HG03354 (cell line): Measurements from ENCODE around the gene MGRN1.
A peak's percentile ranks its signal among the peaks of the same experiment; 100 is the strongest.

Experiments
- ATAC-seq: cut with Tn5 transposase; IDR thresholded peaks from one replicate; pipeline ENCODE4 v1.9.1; 2021; ENCODE audit warnings: mild to moderate bottlenecking; ENCODE audit not compliant: unreplicated experiment, poor library complexity, severe bottlenecking

MGRN1 gene

DNA sequence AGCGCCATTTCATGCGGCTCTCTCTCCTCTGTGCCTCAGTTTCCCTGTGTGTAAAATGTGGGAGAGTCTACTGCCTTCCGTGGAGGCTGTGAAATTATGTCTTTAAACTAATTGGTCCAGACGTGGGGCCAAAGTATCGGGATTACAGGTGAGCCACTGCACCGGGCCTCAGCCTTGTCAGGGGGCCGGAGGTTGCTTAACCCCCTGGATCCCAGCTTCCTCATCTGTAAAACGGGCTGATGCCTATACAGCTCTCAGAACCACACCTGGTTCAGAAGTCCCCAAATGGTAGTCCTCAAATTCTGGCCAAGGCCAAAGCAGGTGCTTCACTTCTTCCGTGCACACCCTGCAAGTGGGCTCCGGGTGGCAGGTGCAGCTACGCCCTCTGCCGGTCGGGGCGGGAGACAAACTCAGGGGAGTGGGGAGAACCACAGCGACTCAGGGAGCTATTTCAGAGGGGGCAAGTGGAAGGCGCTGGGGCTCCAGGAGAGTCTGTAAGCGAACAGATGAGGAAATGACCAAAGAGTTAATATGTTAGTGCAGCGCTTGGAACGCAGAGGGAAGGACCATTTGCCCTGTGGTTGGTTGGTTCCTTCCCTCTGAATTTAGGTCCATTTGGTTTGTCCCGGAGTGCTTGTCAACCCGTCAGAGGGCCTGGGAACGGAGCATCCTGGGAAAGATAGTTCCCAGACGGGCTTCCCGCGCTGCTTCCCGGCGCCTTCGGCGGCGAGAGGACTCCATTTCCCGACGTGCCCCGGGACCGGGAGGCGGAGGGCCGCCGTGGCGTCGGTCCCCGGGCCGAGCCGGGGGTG is at the start of gene MGRN1:
MGRN1 (plus strand) TSS at position 812 of the 812 bp plus-strand sequence. CDS start 135 bp downstream, outside the sequence.
- peak; percentile 78 for ATAC-seq

- ATAC-seq = no peak
Observed at GRCh38 chr16:4574919-4575705, 49.5 kb upstream of the MGRN1 start.

DNA sequence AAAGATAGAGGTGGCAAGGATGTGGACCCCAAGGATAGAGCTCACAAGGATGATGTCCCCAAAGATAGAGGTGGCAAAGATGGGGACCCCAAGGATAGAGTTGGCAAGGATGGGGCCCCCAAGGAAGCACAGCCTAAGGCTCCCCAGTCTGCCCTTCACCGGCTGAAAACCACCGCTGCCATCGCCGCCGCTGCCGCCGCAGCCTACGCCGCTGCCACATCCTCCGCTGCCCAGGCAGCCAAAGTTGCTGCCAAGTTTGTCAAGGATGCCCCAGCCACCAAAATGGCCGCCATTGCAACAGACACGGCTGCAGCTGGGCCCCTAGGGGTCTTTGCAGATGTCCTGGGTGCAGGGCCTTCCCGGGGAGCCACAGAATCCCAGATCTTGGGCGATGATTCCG is 48.6 kb upstream of the MGRN1 start:
- no peak for ATAC-seq

DNA sequence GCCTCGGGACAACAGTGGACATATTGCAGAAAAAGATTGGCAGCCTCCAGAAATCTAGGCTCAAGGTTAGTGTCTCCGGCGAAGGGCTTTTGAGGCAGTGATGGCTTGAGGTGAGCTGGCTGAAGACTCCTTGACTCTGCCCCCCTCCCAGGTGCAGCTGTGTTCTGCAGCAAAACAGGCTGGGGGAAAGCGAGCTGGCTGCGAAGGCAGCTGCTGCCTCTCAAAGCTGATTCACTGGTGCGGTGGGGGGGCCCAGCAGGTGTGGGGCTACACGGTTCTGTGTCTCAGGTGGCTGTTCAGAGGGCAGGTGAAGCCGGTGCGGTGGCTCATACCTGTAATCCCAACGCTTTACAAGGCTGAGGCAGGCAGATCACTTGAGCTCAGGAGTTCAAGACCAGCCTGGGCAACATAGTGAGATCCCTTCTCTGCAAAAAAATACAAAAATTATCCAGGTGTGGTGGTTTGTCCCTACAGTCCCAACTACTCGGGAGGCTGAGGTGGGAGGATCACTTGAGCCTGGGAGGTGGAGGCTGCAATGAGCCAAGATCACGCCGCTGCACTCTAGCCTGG is 45.6 kb upstream of the MGRN1 start:
- ATAC-seq = no peak

DNA sequence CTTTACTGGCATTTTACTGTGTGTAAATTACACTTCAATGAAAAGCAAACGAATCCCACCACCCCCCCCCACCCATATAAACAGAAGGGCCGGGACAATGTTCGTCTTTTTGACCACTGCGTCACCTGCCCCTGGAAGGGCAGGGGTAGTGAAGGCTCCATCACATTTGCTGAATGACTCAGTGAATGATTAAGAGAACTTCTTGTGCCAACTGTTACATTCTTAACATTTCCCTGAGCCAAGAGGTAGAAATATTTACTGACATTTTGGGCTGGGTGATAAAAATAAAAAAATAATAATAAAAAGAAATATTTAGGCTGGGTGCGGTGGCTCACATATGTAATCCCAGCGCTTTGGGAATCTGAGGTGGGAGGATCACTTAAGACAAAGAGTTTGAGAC is 44.4 kb upstream of the MGRN1 start:
- no peak for ATAC-seq

- no peak for ATAC-seq
Observed at GRCh38 chr16:4583906-4584305, 40.7 kb upstream of the MGRN1 start.

DNA sequence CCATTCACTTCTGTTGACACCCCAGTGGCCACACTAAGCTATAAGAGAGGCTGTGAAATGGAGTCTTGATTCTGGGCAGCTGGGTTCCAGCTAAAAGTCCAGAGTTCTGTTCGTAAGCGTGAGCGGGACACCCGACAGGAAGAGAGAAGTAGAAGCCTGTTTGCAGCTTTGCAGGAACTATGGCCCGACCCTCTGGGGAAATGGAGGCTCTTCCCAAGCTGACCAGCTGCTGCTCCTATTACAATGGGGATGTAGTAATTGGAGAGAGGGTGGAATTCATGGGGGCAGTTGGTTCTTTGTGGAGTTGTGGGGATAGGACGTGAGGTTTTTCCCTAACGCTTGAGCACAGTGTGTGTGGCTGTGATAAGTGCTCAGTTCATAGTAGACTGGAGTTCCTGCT is 38.3 kb upstream of the MGRN1 start:
- ATAC-seq = no peak

DNA sequence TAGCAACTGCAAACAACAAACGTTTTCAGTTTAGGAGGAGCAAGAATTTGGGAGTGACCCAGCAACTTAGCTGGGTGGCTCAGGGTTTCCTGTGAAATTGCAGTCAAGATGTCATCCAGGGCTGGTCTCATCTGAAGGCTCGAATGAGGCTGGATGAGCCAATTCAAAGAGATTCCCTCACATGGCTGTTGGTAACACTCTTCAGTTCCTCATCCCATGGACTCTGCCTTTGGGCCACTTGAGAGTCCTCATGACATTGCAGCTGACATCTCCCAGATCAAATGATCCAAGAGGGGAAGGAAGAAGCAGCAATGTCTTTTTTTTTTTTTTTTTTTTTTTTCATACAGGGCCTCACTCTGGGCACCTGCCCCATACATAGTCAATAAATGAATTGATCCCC is 36.2 kb upstream of the MGRN1 start:
- no peak for ATAC-seq

DNA sequence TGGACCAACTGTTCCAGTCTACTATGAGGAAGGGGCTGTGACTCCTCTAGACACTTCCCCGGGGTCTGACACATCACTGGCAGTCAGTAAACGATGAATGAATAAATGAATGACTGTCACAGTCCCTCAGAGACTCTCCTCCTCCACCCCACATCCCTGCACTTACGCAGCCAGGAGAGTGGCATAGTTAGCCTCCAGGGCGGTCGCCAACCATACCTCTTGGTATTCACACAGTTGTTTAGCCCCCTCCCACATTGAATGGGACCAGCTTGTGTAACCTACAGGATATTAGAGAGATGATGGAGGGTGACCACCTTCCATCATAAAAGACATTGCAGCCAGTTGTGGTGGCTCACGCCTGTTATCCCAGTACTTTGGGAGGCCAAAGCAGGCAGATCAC is 35.7 kb upstream of the MGRN1 start:
- ATAC-seq = no peak

DNA sequence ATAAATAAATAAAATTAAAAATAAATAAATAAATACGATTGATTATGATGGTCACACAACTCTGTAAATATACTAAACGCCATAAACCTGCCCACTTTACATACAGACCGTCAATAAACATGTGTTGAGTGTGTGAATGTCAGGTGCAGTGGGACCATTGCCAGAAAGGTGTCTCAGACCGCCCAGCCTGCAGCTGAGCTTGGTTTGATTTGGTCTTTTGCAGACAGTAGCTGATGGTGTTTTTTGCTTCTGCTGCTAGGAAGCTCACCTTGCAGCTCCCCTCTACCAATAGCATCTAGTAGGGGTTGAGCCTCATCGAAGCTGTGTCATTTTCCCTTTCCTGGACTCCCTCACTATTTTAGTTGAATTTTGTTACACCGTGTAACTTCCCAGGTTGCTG is 33.4 kb upstream of the MGRN1 start:
- no peak for ATAC-seq

DNA sequence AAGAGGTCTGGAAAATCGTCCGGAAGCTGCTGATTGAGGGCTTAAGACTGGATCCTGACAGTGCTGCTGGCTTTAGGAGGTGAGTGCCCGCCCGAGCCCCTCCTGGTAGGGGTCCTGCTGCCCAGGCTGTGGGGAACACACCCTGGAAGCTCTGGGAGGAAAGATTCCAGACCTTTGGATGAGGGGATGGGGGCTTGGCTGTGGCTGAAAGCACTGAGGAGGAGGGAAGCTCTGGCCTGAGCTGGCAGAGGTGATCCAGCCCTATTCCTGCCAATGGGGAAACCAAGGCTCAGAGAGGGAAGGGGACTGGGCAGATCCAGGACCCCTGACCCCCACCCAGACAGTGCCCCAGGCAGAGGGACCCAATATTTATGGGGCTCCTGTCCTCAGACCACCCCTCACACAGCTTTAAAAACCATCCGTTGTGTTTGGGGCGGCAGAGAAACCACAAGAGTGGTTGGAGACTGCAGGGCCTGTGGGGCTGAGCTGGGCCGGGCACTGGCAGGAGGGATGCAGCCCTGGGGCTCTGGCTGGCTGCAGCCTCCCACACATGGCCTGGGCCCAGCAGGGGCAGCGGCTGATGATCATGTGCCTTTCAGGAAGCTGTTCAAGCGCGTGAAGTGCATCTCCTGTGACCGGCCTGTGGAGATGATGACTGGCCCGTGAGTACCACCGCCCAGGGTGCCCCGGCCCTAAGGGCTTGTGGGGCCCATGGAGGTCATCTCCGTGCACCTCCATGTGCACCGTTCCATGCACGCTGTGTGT is 32.7 kb upstream of the MGRN1 start:
- ATAC-seq = no peak

- ATAC-seq = no peak
Observed at GRCh38 chr16:4593086-4593485, 31.5 kb upstream of the MGRN1 start.

DNA sequence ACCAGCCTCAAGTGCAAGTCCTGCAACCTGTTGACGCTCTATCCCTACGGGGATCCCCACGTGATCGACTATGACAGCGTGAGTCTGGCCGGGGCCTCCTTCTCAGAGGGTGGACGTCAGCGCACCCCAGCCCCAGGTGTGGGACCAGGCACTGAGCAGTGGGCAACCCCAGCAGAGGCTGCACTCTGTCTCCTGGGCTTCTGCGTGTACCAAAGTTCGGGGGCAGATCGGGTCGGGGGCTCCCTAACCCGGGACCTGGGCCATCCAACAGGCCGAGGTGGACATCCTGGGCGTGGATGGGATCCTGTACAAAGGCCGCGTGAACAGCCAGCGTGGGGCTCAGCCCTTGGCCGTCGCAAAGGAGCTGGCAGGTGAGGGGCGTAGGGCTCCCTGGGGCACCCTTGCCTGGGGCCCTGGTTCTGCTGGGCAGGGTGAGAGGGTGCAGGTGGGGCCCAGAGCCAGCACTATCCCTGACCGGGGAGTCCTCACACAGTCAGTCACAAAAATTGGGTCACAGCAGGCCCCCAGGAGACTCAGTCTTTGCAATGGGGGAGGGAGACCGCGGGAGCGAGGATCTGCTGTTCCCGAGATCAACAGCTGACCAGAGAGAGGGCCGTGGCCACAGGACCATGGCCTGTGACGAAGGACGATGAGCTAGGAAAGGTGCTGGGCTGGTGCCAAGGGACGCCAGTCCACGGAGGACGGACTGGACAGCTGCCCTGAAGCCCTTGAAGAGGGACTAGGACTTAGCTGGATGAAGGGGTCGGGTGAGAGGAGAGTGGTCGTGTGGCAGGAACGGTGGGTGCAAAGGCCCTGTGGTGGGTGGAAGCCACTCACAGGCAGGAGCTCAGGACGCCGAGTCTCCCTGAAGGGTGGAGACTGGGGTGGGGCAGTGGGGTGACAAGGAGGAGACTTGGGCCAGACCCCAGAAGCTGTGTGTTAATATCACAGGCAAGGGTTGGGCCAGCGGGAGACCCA is 29.9 kb upstream of the MGRN1 start:
- no peak for ATAC-seq

GRCh38 chr16:4597174-4597573 is 27.5 kb upstream of the MGRN1 start:
- ATAC-seq = no peak

DNA sequence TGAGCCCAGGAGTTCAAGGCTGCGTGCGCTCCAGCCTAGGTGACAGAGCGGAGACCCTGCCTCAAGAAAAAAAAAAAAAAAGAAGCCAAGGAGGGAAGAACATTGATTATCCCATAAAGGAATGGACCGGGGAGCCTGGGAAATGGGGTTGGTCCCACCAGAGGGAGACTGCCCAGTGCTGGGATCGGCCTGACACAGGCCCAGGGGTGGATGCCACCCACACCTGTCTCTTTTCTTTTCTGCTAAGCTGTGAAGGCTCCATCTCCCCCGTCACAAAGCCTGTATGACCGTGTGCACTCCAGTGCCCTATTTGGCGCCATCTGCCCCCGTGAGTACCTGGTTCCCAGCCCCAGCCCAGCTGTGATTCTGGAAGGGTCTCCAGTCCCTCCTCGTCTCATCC is 25.6 kb upstream of the MGRN1 start:
- ATAC-seq = no peak

- ATAC-seq = no peak
Observed at GRCh38 chr16:4599545-4599944, 25.1 kb upstream of the MGRN1 start.

- no peak for ATAC-seq
Observed at GRCh38 chr16:4601036-4601863, 23.4 kb upstream of the MGRN1 start.

DNA sequence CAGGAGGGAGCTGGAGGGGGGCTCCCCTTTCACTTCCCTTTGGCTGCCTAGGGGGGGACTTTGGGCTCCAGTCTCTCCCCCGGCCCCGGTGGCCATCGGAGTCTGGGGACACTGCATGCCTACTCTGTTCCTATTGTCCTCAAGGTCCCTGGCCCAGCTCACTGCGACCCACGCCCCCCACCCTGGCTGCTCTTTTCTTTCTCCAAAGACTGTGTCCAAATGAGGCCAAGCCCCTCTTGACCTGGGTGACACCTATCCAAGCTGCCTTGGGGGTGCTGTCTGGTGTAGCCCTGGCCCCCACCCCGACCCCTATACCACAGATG is 22.8 kb upstream of the MGRN1 start:
- ATAC-seq = no peak
